Upper lobe of left lung (tissue), 4 donors: Measurements from ENCODE around the gene TMEM131L.

ENCODE experiments used
- EP300 ChIP-seq, 4 donors: sonication (generic); formaldehyde crosslinking; IDR thresholded peaks; one replicate each; pipeline ENCODE4 v1.5.1; 2017; ENCODE audit warnings: antibody characterized with exemption in 4 of 4, control low read depth in 2 of 4
- POLR2A ChIP-seq, 4 donors: fragments of 450-650 bp; IDR thresholded peaks; one replicate each; pipeline ENCODE4 v1.5.1; 2016 to 2017; ENCODE audit warnings: antibody characterized with exemption in 4 of 4, mild to moderate bottlenecking in 2 of 4
- POLR2AphosphoS5 ChIP-seq, 2 donors: sonication (generic); formaldehyde crosslinking; IDR thresholded peaks; one replicate each; pipeline ENCODE4 v1.5.1; 2017; ENCODE audit warnings: antibody characterized with exemption in 2 of 2
- TF ChIP-seq, protein P1 (sequence below), 6 experiments: fragments of 450-650 bp in 4 of 6; fragments of 200-600 bp in 2 of 6; sonication (generic) in 2 of 6; IDR thresholded peaks; one replicate each; pipeline ENCODE4 v1.5.1; 2016 to 2019; ENCODE audit warnings: antibody characterized with exemption in 6 of 6

DNA sequence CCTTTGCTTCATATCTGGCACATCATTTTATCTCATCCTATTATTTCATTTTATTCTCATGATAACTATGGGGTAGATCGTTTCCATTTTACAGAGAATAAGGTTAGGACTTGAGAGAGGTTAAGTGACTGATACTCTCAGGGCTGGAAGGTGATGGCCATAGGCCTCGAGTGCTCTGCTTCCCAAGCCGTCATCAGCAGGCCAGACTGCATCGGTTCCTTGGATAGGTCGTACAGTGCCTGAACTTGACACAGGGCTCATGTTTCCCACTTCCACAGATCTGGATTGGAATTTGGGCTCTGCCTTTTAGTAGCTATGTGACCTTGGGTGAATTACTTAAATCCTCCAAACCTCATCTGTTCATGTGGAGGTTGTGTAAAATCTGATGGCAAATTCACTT, 81.4 kb downstream of the TMEM131L start:
- TF ChIP-seq, protein P1, sequence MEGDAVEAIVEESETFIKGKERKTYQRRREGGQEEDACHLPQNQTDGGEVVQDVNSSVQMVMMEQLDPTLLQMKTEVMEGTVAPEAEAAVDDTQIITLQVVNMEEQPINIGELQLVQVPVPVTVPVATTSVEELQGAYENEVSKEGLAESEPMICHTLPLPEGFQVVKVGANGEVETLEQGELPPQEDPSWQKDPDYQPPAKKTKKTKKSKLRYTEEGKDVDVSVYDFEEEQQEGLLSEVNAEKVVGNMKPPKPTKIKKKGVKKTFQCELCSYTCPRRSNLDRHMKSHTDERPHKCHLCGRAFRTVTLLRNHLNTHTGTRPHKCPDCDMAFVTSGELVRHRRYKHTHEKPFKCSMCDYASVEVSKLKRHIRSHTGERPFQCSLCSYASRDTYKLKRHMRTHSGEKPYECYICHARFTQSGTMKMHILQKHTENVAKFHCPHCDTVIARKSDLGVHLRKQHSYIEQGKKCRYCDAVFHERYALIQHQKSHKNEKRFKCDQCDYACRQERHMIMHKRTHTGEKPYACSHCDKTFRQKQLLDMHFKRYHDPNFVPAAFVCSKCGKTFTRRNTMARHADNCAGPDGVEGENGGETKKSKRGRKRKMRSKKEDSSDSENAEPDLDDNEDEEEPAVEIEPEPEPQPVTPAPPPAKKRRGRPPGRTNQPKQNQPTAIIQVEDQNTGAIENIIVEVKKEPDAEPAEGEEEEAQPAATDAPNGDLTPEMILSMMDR (IDR thresholded peaks at IDR 0.05): no peak
- TF ChIP-seq POLR2A (IDR thresholded peaks at IDR 0.05) (no peak), POLR2AphosphoS5 (IDR thresholded peaks at IDR 0.05) (no peak), EP300 (IDR thresholded peaks at IDR 0.05) (no peak)
